Esophagus squamous epithelium (tissue), 4 donors: ENCODE data around the gene CHPT1.

ENCODE experiments used
- CTCF ChIP-seq, 6 experiments: fragments of 450-650 bp in 4 of 6; fragments of 200-600 bp in 2 of 6; sonication (generic) in 2 of 6; IDR thresholded peaks; one replicate each; pipeline ENCODE4 v1.5.1; 2016 to 2019; ENCODE audit warnings: antibody characterized with exemption in 6 of 6, mild to moderate bottlenecking in 4 of 6, moderate library complexity in 4 of 6
- POLR2A ChIP-seq, 4 donors: fragments of 450-650 bp; IDR thresholded peaks; one replicate each; pipeline ENCODE4 v1.6.1; 2017; ENCODE audit warnings: antibody characterized with exemption in 4 of 4, mild to moderate bottlenecking in 4 of 4, moderate library complexity in 3 of 4

- TF ChIP-seq CTCF (IDR thresholded peaks at IDR 0.05): no peak
- TF ChIP-seq POLR2A (IDR thresholded peaks at IDR 0.05): no peak
Measured at GRCh38 chr12:101664992-101665391, 32.4 kb upstream of the CHPT1 start.
